ENCODE results near the gene MTA3.
"Not testable (repeated sequence)": the region's sequence is repeated elsewhere in the genome, so short reads cannot be mapped to it uniquely, and the experiment has no call there.

DNA sequence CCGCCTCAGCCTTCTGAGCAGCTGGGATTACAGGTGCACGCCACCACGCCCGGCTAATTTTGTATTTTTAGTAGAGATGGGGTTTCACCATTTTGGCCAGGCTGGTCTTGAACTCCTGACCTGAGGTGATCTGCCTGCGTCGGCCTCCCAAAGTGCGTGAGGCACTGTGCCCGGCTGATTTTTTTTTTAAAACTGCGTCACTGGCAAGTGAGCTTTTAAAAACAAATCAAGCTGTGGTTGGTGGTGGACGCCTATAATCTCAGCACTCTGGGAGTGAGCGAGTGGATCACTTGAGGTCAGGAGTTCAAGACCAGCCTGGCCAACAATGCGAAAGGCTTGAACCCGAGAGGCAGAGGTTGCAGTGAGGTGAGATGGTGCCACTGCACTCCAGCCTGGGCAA is 8.3 kb upstream of the MTA3 start:
- TF ChIP-seq, protein P1, sequence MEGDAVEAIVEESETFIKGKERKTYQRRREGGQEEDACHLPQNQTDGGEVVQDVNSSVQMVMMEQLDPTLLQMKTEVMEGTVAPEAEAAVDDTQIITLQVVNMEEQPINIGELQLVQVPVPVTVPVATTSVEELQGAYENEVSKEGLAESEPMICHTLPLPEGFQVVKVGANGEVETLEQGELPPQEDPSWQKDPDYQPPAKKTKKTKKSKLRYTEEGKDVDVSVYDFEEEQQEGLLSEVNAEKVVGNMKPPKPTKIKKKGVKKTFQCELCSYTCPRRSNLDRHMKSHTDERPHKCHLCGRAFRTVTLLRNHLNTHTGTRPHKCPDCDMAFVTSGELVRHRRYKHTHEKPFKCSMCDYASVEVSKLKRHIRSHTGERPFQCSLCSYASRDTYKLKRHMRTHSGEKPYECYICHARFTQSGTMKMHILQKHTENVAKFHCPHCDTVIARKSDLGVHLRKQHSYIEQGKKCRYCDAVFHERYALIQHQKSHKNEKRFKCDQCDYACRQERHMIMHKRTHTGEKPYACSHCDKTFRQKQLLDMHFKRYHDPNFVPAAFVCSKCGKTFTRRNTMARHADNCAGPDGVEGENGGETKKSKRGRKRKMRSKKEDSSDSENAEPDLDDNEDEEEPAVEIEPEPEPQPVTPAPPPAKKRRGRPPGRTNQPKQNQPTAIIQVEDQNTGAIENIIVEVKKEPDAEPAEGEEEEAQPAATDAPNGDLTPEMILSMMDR (IDR thresholded peaks at IDR 0.05) = not testable (repeated sequence)
- TF ChIP-seq EZH2 (IDR thresholded peaks at IDR 0.05; ENCODE audit: borderline replicate concordance, insufficient read depth, low read depth, low read length, poor library complexity, severe bottlenecking) = not testable (repeated sequence)

All from B cell (primary cell).